ENCODE results near the gene ZSCAN23. TPM values are rescaled to one million over a fixed set of nuclear protein-coding genes. Genes with fewer than 3 reads are reported as not detected.
A peak's percentile ranks its signal among the peaks of the same experiment; 100 is the strongest.

Gene ZSCAN23
- total RNA-seq, 1 experiment from 2014 or later: 5.4 TPM

DNA sequence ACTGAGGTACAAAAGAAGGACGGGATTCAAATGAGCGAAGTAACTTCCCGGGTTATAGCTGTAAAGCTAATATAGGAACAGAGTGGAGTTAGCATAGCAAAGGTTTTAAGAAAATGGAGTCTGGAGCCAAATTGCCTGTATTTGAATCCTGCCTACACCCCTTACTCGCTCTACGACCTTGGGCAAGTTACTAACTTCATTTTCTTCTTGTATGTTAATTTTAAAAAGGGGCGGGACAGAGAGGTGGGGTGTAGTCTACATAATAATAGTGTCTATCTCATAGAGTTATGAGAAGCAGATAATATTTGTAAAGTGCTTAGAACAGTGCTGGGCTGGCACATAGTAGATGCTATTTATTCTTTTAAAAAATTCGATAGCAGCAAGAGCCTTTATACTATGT is 705 bp downstream of the ZSCAN23 start:
- intact Hi-C loops (cut with micrococcal nuclease; ENCODE audit: unreplicated experiment): loop anchor here (5.0 kb wide), 1 partner anchor 45 kb away; the partner anchor contains the start of gene ZSCAN12
- peak overlapping the region; percentile 73 for H3K27ac ChIP-seq (ENCODE audit: low read depth, low read length, poor library complexity, severe bottlenecking)
- H3K36me3 ChIP-seq (ENCODE audit: insufficient read depth, low read length, poor library complexity, severe bottlenecking): no peaks in the 10 kb centered on the region
- ChIA-PET CTCF (no interaction called here), POLR2A (ENCODE audit: low non-redundant PET) (interaction anchor here (0.6 to 0.9 kb wide), 3 partner anchors 358 to 571 kb away, joined by 3 to 4 read pairs (median 3); a partner anchor contains a TSS)
- TF ChIP-seq EZH2 (IDR thresholded peaks at IDR 0.05; ENCODE audit: borderline replicate concordance, low read depth, low read length, poor library complexity, severe bottlenecking) (no peak), CTCF (conservative IDR thresholded peaks at IDR 0.05; ENCODE audit: low read depth, low read length) (no peak)
- peak overlapping the region; percentile 84 for H3K4me3 ChIP-seq (ENCODE audit: low read depth, low read length, poor library complexity, severe bottlenecking)
- H3K27me3 ChIP-seq (replicated peaks; ENCODE audit: insufficient read depth, low read depth, low read length, poor library complexity): no peaks in the 10 kb centered on the region
- no TSS peak for BruUV-seq (replicated peaks)
- no peaks in the 10 kb centered on the region for H3K9me3 ChIP-seq (ENCODE audit: low read depth, low read length, poor library complexity, severe bottlenecking)
- H3K4me1 ChIP-seq (ENCODE audit: insufficient read depth, low read length, poor library complexity, severe bottlenecking): peaks cover 6% of the 10 kb centered on the region
- DNase-seq (ENCODE audit: low spot score): no peak

DNA sequence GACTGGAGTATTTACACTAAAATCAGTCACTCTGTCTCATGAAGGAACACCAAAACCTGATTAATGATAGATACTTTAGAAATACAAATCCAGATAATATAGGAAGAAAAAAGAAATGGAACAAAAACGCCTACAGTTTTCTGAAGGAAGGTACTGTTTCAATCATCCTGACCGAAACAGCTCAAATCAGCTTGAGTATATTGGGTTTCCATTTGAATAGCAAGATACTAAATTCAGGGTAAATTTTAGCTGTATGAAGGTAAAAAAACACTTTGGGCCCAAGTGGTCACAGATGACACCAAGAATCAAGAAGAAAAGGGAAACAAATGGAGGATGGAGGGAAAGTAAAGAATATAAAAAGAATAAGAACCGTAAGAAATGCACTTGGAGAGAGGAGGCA is 6.9 kb downstream of the ZSCAN23 start:
- no peaks in the 10 kb centered on the region for H3K27me3 ChIP-seq (replicated peaks; ENCODE audit: insufficient read depth, low read depth, low read length, poor library complexity)
- BruUV-seq (replicated peaks): no TSS peak
- no peak for DNase-seq (ENCODE audit: low spot score)
- TF ChIP-seq CTCF (conservative IDR thresholded peaks at IDR 0.05; ENCODE audit: low read depth, low read length): no peak
- TF ChIP-seq EZH2 (IDR thresholded peaks at IDR 0.05; ENCODE audit: borderline replicate concordance, low read depth, low read length, poor library complexity, severe bottlenecking): no peak
- no peak overlapping the region for H3K4me3 ChIP-seq (ENCODE audit: low read depth, low read length, poor library complexity, severe bottlenecking)
- H3K27ac ChIP-seq (ENCODE audit: low read depth, low read length, poor library complexity, severe bottlenecking): no peak overlapping the region
- intact Hi-C loops (cut with micrococcal nuclease; ENCODE audit: unreplicated experiment): no loop called here
- POLR2A ChIA-PET (ENCODE audit: low non-redundant PET): no interaction called here
- H3K36me3 ChIP-seq (ENCODE audit: insufficient read depth, low read length, poor library complexity, severe bottlenecking): peaks cover 14% of the 10 kb centered on the region
- H3K9me3 ChIP-seq (ENCODE audit: low read depth, low read length, poor library complexity, severe bottlenecking): no peaks in the 10 kb centered on the region
- CTCF ChIA-PET: no interaction called here
- H3K4me1 ChIP-seq (ENCODE audit: insufficient read depth, low read length, poor library complexity, severe bottlenecking): no peaks in the 10 kb centered on the region

GRCh38 chr6:28433119-28433518 is 10.2 kb downstream of the ZSCAN23 start:
- TF ChIP-seq CTCF (conservative IDR thresholded peaks at IDR 0.05; ENCODE audit: low read depth, low read length) (no peak), EZH2 (IDR thresholded peaks at IDR 0.05; ENCODE audit: borderline replicate concordance, low read depth, low read length, poor library complexity, severe bottlenecking) (no peak)
- CTCF ChIA-PET: no interaction called here
- Histone ChIP-seq H3K27ac (ENCODE audit: low read depth, low read length, poor library complexity, severe bottlenecking) (no peak overlapping the region), H3K27me3 (replicated peaks; ENCODE audit: insufficient read depth, low read depth, low read length, poor library complexity) (no peaks in the 10 kb centered on the region), H3K4me3 (ENCODE audit: low read depth, low read length, poor library complexity, severe bottlenecking) (no peak overlapping the region), H3K36me3 (ENCODE audit: insufficient read depth, low read length, poor library complexity, severe bottlenecking) (peaks cover 14% of the 10 kb centered on the region), H3K9me3 (ENCODE audit: low read depth, low read length, poor library complexity, severe bottlenecking) (no peaks in the 10 kb centered on the region), H3K4me1 (ENCODE audit: insufficient read depth, low read length, poor library complexity, severe bottlenecking) (no peaks in the 10 kb centered on the region)
- BruUV-seq (replicated peaks): no TSS peak
- no peak for DNase-seq (ENCODE audit: low spot score)
- intact Hi-C loops (cut with micrococcal nuclease; ENCODE audit: unreplicated experiment): no loop called here
- POLR2A ChIA-PET (ENCODE audit: low non-redundant PET): no interaction called here
